GM12801 (cell line): ENCODE measurements around the gene SFXN1.

ENCODE experiments used
- CTCF ChIP-seq: IDR thresholded peaks from one replicate; pipeline ENCODE4 v1.5.1; 2011; ENCODE audit warnings: control low read depth; ENCODE audit not compliant: insufficient read length; ENCODE audit errors: extremely low read depth

Gene SFXN1

GRCh38 chr5:175534070-175534932, 55.9 kb downstream of the SFXN1 start:
- peak; percentile 37 for TF ChIP-seq CTCF

GRCh38 chr5:175535796-175536195, 57.4 kb downstream of the SFXN1 start:
- TF ChIP-seq CTCF = no peak

- TF ChIP-seq CTCF = no peak
These were observed 60.2 kb downstream of the SFXN1 start for GRCh38 chr5:175538576-175538975.

- no peak for TF ChIP-seq CTCF
These were observed 61.6 kb downstream of the SFXN1 start for GRCh38 chr5:175539936-175540335.

GRCh38 chr5:175541264-175541663, 62.9 kb downstream of the SFXN1 start:
- TF ChIP-seq CTCF = no peak

GRCh38 chr5:175542232-175542965, 64.0 kb downstream of the SFXN1 start:
- TF ChIP-seq CTCF = no peak

GRCh38 chr5:175542966-175543235, 64.5 kb downstream of the SFXN1 start:
- TF ChIP-seq CTCF = no peak
